Kidney (tissue), 14 donors: ENCODE measurements around the gene PPP2R5E. TPM values are rescaled to one million over a fixed set of nuclear protein-coding genes. Genes with fewer than 3 reads are reported as not detected.
A peak's percentile ranks its signal among the peaks of the same experiment; 100 is the strongest.

ENCODE experiments used
- DNase-seq, 5 donors: peaks; one replicate each; pipeline ENCODE4 v3.0.0-alpha.2; 2013 to 2020
- FAIRE-seq: peaks from 2 replicates; lab custom pipeline; 2012; peaks lifted over from hg19 to GRCh38; lab: Jason Lieb, UNC
- H3K27ac ChIP-seq, 2 donors: one replicate each; pipeline ENCODE4 v1.7.0; 2013; ENCODE audit warnings: low read depth in 2 of 2, low read length in 2 of 2, inconsistent platforms in 1 of 2
- H3K27me3 ChIP-seq: one replicate; pipeline ENCODE4 v1.7.1; 2013; ENCODE audit warnings: low read length, inconsistent platforms; ENCODE audit not compliant: control insufficient read depth, insufficient read depth
- H3K36me3 ChIP-seq, 3 donors: one replicate each; pipeline versions ENCODE4 v1.7.0 to v1.7.1; 2013; ENCODE audit warnings: low read length in 3 of 3, control low read depth in 1 of 3, inconsistent platforms in 1 of 3; ENCODE audit not compliant: insufficient read depth in 3 of 3, control insufficient read depth in 2 of 3
- H3K4me1 ChIP-seq, 3 donors: one replicate each; pipeline versions ENCODE4 v1.7.0 to v1.7.1; 2013; ENCODE audit warnings: low read length in 3 of 3, inconsistent platforms in 1 of 3, low read depth in 1 of 3; ENCODE audit not compliant: control insufficient read depth in 2 of 3, insufficient read depth in 2 of 3
- H3K4me3 ChIP-seq, 3 donors: one replicate each; pipeline versions ENCODE4 v1.7.0 to v1.8.1; 2013; ENCODE audit warnings: low read length in 3 of 3, control low read depth in 1 of 3, inconsistent platforms in 1 of 3
- H3K9ac ChIP-seq, 3 donors: one replicate each; pipeline versions ENCODE4 v1.7.0 to v1.7.1; 2013; ENCODE audit warnings: low read length in 3 of 3, control low read depth in 1 of 3, inconsistent platforms in 1 of 3
- H3K9me3 ChIP-seq, 3 donors: one replicate each; pipeline versions ENCODE4 v1.7.0 to v1.7.1; 2013; ENCODE audit warnings: low read length in 3 of 3, control low read depth in 1 of 3, inconsistent platforms in 1 of 3; ENCODE audit not compliant: control insufficient read depth in 2 of 3, insufficient read depth in 1 of 3
- intact Hi-C: fragments of 100-400 bp; cut with DNase I; formaldehyde crosslinking; loops from one replicate; pipeline ENCODE4 v1.11.1; 2022
- polyA plus RNA-seq: library from polyadenylated mRNA; stranded (reverse); fragments of 350-450 nt; fragmentation: Illumina TruSeq; extraction: RNeasy Lipid Tissue Mini Kit (QIAGEN cat#74804); gene quantifications from one replicate; pipeline ENCODE4 v1.2.3, GENCODE V29; 2014; ENCODE audit warnings: low read depth, low replicate concordance; ENCODE audit not compliant: insufficient read depth
- total RNA-seq: library from RNA; stranded (reverse); fragmentation: NEBNext Ultra II Directional; extraction: Animal tissue kit (Norgen Biotek cat#: 25700); gene quantifications from one replicate; pipeline ENCODE4 v1.2.1, GENCODE V29; 2021
- TF ChIP-seq, protein P1 (sequence below): IDR thresholded peaks from 3 replicates; pipeline ENCODE4 v1.5.1; 2012; ENCODE audit warnings: mild to moderate bottlenecking, moderate library complexity, borderline replicate concordance; ENCODE audit not compliant: insufficient read depth; ENCODE audit errors: extremely low read depth
- donor health status: control.
- donor health status: control.
- donor health status: control.
- donor health status: control.
- donor health status: control.
- donor health status: DM: yes; HTN: yes; CAD: no.
- donor health status: Normal renal cell carcinoma (clear cell type).

PPP2R5E gene
- total and polyA plus RNA-seq, 2 donors from 2014 or later: 9.7 to 46.5 TPM

DNA sequence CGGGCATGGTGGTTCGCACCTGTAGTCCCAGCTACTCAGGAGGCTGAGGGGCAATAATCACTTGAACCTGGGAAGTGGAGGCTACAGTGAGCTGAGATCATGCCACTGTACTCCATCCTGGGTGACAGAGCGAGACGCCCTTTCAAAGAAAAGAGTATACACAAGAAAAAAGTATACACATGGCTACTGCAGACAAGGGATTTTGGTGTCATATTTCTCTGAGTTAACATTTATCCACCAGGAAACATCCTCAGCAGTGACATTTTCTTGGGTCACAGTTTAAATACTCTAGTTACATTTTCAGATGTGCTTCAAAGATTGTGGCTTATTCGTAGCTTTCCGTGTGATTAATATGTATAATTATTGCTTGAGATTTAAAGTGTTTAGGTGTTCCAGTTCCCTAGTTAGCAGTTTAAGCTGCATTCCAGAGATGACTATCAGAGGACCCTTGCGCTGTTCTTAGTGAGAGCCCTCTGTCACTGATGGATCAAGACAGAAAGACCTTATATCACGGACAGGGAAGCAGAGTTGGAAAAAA lies 4.7 kb upstream of the PPP2R5E start:
- Histone ChIP-seq H3K27me3 (no peaks in the 10 kb centered on the region), H3K36me3 (no peaks in the 10 kb centered on the region), H3K4me1 (no peaks in the 10 kb centered on the region), H3K9ac (no peak overlapping the region), H3K9me3 (no peaks in the 10 kb centered on the region), H3K4me3 (no peak overlapping the region), H3K27ac (no peak overlapping the region)
- TF ChIP-seq, protein P1, sequence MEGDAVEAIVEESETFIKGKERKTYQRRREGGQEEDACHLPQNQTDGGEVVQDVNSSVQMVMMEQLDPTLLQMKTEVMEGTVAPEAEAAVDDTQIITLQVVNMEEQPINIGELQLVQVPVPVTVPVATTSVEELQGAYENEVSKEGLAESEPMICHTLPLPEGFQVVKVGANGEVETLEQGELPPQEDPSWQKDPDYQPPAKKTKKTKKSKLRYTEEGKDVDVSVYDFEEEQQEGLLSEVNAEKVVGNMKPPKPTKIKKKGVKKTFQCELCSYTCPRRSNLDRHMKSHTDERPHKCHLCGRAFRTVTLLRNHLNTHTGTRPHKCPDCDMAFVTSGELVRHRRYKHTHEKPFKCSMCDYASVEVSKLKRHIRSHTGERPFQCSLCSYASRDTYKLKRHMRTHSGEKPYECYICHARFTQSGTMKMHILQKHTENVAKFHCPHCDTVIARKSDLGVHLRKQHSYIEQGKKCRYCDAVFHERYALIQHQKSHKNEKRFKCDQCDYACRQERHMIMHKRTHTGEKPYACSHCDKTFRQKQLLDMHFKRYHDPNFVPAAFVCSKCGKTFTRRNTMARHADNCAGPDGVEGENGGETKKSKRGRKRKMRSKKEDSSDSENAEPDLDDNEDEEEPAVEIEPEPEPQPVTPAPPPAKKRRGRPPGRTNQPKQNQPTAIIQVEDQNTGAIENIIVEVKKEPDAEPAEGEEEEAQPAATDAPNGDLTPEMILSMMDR: no peak
- intact Hi-C loops: loop anchor here (10.0 kb wide), 1 partner anchor 163 kb away; no protein-coding TSS in a partner anchor
- DNase-seq (peak in 1 of 5 donors; percentile 11), FAIRE-seq (no peak)

DNA sequence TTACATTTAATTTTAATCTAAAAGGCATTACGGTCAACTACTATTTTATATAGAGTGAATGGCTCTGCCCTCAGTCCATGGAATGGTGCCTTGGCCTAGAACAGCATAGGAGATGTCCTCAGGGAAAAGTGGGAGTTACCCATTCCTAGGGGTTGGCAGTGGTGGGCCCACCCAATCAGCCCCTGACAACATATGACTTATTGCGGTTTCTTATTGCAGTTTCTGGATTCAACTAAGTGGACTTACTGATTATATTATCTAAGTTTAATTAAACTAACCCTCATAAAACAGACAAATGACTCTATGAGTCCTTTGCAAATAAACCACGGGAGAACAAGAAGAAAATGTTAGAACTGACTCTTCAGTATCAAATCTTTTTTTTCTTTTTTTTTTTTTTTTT lies 2.3 kb upstream of the PPP2R5E start:
- Histone ChIP-seq H3K36me3 (no peaks in the 10 kb centered on the region), H3K4me1 (peaks cover 0 to 7% (median 0%) of the 10 kb centered on the region in 3 donors), H3K4me3 (no peak overlapping the region), H3K9ac (no peak overlapping the region), H3K9me3 (no peaks in the 10 kb centered on the region), H3K27ac (no peak overlapping the region), H3K27me3 (no peaks in the 10 kb centered on the region)
- FAIRE-seq: no peak
- intact Hi-C loops: loop anchor here (10.0 kb wide), 1 partner anchor 161 kb away; no protein-coding TSS in a partner anchor
- TF ChIP-seq, protein P1: no peak
- DNase-seq: no peak

DNA sequence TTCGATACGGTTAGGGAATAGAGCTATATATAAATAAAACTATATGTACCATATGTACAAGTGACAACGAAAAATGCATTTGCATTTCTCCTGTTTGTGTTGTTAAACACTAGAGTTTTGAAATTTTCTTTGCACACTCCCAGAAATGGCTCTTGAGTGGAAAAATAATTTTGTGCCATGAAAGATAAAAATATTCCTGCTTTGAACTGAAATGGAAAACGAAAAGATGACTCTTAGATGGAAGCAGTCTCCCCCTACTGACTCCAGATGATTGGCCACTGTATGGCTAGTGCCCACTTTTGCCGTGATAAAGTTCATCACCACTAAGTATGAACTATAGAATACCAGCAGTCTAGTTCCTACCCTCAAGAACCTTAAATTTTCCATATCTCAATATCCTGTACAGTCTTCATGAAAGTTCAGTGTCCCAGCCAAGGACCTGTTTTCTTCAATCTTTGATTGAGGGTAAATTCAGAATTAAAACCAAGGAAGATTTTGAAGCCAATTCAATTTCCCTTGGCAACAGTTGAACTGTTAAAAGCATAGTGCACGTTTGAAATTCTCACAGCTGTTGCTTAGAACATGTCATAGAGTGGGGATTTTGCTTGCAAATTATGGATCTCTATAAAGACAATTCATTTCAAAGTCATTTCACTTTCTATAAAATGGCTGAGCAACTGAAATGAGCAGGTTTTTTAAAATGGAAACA lies 1.6 kb upstream of the PPP2R5E start:
- intact Hi-C loops: loop anchor here (10.0 kb wide), 1 partner anchor 160 kb away; no protein-coding TSS in a partner anchor
- peak overlapping the region in 1 of 3 donors; percentile 19 for H3K9ac ChIP-seq
- peaks cover 0 to 7% (median 0%) of the 10 kb centered on the region in 3 donors for H3K4me1 ChIP-seq
- H3K4me3 ChIP-seq: peak overlapping the region in 2 of 3 donors; percentile 85 to 93
- H3K27me3 ChIP-seq: no peaks in the 10 kb centered on the region
- H3K36me3 ChIP-seq: no peaks in the 10 kb centered on the region
- FAIRE-seq: no peak
- no peak for DNase-seq
- no peak overlapping the region for H3K27ac ChIP-seq
- TF ChIP-seq, protein P1: peak; percentile 18
- H3K9me3 ChIP-seq: no peaks in the 10 kb centered on the region
